ENCODE results near the gene EGLN3. TPM values are rescaled to one million over a fixed set of nuclear protein-coding genes. Genes with fewer than 3 reads are reported as not detected.

EGLN3 gene
- total and polyA plus RNA-seq, 2 of the 13 experiments (the other 11 are each of a cell fraction or from before 2014, with no cell fraction given): 0.18 to 27.3 TPM

DNA sequence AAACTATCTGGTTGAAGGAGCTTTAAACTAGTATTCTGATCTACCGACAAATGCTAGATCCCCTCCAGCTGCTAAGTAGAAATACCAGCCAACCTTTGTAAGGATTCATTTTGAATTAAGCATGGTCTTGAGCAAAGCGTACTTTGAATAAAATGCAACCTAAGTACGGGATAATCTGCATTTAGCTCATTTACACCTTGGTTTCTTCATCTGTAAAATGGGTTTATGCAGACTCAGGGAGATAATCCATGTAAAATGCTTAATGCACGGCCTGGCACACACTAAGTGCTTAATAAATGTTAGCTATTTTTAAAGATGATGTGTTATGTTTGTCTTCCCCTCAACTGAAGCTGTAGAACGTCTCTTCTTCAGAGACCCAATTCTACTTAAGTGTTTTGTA lies 15.9 kb downstream of the EGLN3 start (continued):
- TF ChIP-seq, protein P1, sequence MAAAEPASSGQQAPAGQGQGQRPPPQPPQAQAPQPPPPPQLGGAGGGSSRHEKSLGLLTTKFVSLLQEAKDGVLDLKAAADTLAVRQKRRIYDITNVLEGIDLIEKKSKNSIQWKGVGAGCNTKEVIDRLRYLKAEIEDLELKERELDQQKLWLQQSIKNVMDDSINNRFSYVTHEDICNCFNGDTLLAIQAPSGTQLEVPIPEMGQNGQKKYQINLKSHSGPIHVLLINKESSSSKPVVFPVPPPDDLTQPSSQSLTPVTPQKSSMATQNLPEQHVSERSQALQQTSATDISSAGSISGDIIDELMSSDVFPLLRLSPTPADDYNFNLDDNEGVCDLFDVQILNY (CRISPR knock-in tag; conservative IDR thresholded peaks at IDR 0.05): no peak
- no peak for TF ChIP-seq CHD4 (IDR thresholded peaks at IDR 0.05; ENCODE audit: borderline replicate concordance, low read length)
- no peak for TF ChIP-seq REPIN1 (CRISPR knock-in tag; IDR thresholded peaks at IDR 0.05; ENCODE audit: borderline replicate concordance, low read depth)
- no peak for TF ChIP-seq ZNF850 (CRISPR knock-in tag; conservative IDR thresholded peaks at IDR 0.05)
- TF ChIP-seq, protein P2, sequence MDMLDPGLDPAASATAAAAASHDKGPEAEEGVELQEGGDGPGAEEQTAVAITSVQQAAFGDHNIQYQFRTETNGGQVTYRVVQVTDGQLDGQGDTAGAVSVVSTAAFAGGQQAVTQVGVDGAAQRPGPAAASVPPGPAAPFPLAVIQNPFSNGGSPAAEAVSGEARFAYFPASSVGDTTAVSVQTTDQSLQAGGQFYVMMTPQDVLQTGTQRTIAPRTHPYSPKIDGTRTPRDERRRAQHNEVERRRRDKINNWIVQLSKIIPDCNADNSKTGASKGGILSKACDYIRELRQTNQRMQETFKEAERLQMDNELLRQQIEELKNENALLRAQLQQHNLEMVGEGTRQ (IDR thresholded peaks at IDR 0.05; ENCODE audit: low read depth, low read length): no peak
- TF ChIP-seq, protein P2 (CRISPR knock-in tag; IDR thresholded peaks at IDR 0.05; ENCODE audit: borderline replicate concordance): no peak
- 0 out of 2 replicates have a peak, but pooled peaks have one; percentile 12 for TF ChIP-seq TMF1 (CRISPR knock-in tag; IDR thresholded peaks at IDR 0.05; ENCODE audit: low read depth)
- TF ChIP-seq, protein P3, sequence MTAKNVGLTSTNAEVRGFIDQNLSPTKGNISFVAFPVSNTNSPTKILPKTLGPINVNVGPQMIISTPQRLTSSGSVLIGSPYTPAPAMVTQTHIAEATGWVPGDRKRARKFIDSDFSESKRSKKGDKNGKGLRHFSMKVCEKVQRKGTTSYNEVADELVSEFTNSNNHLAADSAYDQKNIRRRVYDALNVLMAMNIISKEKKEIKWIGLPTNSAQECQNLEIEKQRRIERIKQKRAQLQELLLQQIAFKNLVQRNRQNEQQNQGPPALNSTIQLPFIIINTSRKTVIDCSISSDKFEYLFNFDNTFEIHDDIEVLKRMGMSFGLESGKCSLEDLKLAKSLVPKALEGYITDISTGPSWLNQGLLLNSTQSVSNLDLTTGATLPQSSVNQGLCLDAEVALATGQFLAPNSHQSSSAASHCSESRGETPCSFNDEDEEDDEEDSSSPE (CRISPR knock-in tag; IDR thresholded peaks at IDR 0.05): no peak
- TF ChIP-seq, protein P4, sequence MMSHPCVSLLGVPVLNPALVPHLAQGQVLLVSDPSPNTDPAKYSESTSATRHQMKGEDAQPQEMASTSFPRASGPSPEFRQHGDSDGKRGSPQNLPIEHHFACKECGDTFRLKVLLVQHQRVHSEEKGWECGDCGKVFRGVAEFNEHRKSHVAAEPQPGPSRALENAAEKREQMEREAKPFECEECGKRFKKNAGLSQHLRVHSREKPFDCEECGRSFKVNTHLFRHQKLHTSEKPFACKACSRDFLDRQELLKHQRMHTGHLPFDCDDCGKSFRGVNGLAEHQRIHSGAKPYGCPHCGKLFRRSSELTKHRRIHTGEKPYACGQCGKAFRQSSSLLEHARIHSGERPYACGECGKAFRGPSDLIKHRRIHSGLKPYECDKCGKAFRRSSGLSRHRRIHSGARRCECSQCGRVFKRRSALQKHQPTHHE (CRISPR knock-in tag; IDR thresholded peaks at IDR 0.05; ENCODE audit: borderline replicate concordance): no peak
- TF ChIP-seq, protein P5, sequence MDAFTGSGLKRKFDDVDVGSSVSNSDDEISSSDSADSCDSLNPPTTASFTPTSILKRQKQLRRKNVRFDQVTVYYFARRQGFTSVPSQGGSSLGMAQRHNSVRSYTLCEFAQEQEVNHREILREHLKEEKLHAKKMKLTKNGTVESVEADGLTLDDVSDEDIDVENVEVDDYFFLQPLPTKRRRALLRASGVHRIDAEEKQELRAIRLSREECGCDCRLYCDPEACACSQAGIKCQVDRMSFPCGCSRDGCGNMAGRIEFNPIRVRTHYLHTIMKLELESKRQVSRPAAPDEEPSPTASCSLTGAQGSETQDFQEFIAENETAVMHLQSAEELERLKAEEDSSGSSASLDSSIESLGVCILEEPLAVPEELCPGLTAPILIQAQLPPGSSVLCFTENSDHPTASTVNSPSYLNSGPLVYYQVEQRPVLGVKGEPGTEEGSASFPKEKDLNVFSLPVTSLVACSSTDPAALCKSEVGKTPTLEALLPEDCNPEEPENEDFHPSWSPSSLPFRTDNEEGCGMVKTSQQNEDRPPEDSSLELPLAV (CRISPR knock-in tag; conservative IDR thresholded peaks at IDR 0.05; ENCODE audit: low read depth): no peak
- TF ChIP-seq, protein P6, sequence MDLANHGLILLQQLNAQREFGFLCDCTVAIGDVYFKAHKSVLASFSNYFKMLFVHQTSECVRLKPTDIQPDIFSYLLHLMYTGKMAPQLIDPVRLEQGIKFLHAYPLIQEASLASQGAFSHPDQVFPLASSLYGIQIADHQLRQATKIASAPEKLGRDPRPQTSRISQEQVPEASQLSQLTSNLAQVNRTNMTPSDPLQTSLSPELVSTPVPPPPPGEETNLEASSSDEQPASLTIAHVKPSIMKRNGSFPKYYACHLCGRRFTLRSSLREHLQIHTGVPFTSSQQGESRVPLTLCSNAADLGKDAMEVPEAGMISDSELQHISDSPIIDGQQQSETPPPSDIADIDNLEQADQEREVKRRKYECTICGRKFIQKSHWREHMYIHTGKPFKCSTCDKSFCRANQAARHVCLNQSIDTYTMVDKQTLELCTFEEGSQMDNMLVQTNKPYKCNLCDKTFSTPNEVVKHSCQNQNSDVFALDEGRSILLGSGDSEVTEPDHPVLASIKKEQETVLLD (CRISPR knock-in tag; IDR thresholded peaks at IDR 0.05; ENCODE audit: low read depth): no peak
